ENCODE results near the gene ADGRL3.

ADGRL3 gene

GRCh38 chr4:62118558-62118957 is 918.4 kb downstream of the ADGRL3 start:
- Mint-ChIP-seq H3K27me3 (no peaks in the 10 kb centered on the region), H3K27ac (no peak overlapping the region), H3K9me3 (peaks cover 11% of the 10 kb centered on the region), H3K36me3 (no peaks in the 10 kb centered on the region), H3K4me3 (no peak overlapping the region), H3K4me1 (no peaks in the 10 kb centered on the region)

GRCh38 chr4:62119195-62119594 is 919.1 kb downstream of the ADGRL3 start:
- H3K9me3 Mint-ChIP-seq, result peaks cover 5% of the 10 kb centered on the region

GRCh38 chr4:62126064-62126732 is 926.1 kb downstream of the ADGRL3 start:
- no peak overlapping the region for H3K27ac Mint-ChIP-seq
- H3K4me1 Mint-ChIP-seq, result no peaks in the 10 kb centered on the region
- H3K27me3 Mint-ChIP-seq, result no peaks in the 10 kb centered on the region
- peaks cover 1% of the 10 kb centered on the region for H3K36me3 Mint-ChIP-seq
- H3K9me3 Mint-ChIP-seq, result no peaks in the 10 kb centered on the region
- no peak overlapping the region for H3K4me3 Mint-ChIP-seq

More at GRCh38 chr4:62119195-62119594, 919.1 kb downstream of the ADGRL3 start:
- no peaks in the 10 kb centered on the region for H3K4me1 Mint-ChIP-seq
- no peak overlapping the region for H3K27ac Mint-ChIP-seq
- no peak overlapping the region for H3K4me3 Mint-ChIP-seq
- H3K27me3 Mint-ChIP-seq, result no peaks in the 10 kb centered on the region
- no peaks in the 10 kb centered on the region for H3K36me3 Mint-ChIP-seq
